ENCODE measurements around the gene MAST4. TPM values are rescaled to one million over a fixed set of nuclear protein-coding genes. Genes with fewer than 3 reads are reported as not detected.
"Not testable (repeated sequence)": the region's sequence is repeated elsewhere in the genome, so short reads cannot be mapped to it uniquely, and the experiment has no call there.

MAST4 gene
- total RNA-seq, 4 donors from 2014 or later = 16.2 to 32.8 (median 25.0) TPM

DNA sequence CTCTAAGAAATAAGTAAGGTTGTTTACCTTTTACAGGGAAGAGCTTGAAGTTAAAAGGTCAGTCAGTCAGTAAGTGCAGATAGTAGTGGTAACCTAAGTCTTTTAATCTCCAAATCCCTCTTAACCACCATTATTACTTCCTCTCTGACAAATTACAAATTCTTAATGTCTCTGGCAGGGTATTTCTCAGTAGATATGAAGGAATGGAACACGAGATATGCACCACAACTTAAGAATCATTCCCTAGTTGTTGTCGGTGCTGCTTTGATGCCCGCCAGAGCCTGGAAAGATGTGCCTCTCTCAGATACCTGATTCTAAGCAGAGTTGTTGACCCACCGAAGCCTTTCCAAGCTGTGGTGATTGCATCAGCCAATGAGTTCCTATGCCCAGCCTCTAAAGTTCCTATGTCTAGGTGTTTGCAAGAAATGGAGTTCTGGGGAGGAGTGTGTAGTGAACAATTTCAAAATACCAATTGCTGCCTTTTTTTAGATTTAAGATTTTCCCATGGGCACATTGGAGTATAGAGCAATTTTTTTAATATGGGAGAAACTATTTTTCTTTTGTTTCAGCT lies 521.9 kb downstream of the MAST4 start:
- WGBS, 2 donors (ENCODE audit: low coverage in 1 of 2) = 96% methylated on average over 4 of the region's 4 CpGs
- peaks cover 0 to 73% of the 10 kb centered on the region in 2 donors for H3K36me3 ChIP-seq
- TF ChIP-seq POLR2A (IDR thresholded peaks at IDR 0.05) (no peak), EP300 (IDR thresholded peaks at IDR 0.05) (no peak), POLR2AphosphoS5 (IDR thresholded peaks at IDR 0.05) (no peak)
- TF ChIP-seq, protein P1, sequence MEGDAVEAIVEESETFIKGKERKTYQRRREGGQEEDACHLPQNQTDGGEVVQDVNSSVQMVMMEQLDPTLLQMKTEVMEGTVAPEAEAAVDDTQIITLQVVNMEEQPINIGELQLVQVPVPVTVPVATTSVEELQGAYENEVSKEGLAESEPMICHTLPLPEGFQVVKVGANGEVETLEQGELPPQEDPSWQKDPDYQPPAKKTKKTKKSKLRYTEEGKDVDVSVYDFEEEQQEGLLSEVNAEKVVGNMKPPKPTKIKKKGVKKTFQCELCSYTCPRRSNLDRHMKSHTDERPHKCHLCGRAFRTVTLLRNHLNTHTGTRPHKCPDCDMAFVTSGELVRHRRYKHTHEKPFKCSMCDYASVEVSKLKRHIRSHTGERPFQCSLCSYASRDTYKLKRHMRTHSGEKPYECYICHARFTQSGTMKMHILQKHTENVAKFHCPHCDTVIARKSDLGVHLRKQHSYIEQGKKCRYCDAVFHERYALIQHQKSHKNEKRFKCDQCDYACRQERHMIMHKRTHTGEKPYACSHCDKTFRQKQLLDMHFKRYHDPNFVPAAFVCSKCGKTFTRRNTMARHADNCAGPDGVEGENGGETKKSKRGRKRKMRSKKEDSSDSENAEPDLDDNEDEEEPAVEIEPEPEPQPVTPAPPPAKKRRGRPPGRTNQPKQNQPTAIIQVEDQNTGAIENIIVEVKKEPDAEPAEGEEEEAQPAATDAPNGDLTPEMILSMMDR (IDR thresholded peaks at IDR 0.05) = no peak

DNA sequence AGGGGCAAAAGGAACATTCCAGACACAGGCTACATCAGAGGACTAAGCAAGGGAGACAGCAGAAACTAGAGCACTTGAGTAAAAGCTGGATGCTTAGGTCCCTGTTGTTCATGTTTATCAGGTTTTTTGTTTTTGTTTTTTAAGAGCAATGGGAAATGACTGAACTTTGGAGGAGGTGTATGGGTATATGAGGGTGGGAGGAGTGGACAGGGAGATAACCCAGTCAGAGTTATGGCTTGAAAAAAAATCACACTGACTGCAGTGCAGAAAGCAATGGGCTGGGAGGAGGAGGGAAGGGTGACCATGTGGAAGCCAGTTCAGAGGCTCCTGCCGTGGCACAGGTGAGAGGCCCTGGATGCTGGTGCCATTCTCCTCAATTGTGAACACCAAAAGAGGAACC lies 522.8 kb downstream of the MAST4 start:
- Histone ChIP-seq H3K27ac (no peak overlapping the region), H3K4me3 (no peak overlapping the region), H3K27me3 (no peaks in the 10 kb centered on the region), H3K9me3 (no peaks in the 10 kb centered on the region), H3K36me3 (peaks cover 0 to 78% of the 10 kb centered on the region in 2 donors), H3K4me1 (no peaks in the 10 kb centered on the region)
- TF ChIP-seq, protein P1 (IDR thresholded peaks at IDR 0.05) = no peak
- no peak for TF ChIP-seq POLR2A (IDR thresholded peaks at IDR 0.05)
- TF ChIP-seq POLR2AphosphoS5 (IDR thresholded peaks at IDR 0.05) = no peak
- TF ChIP-seq EP300 (IDR thresholded peaks at IDR 0.05) = no peak
- 100% methylated on average over 1 of the region's 1 CpG; no CpG with 5 or more reads in 1 of the 2 donors for WGBS, 2 donors (ENCODE audit: low coverage in 1 of 2)
- ATAC-seq = no peak

More for the DNA sequence above, 521.9 kb downstream of the MAST4 start:
- Histone ChIP-seq H3K4me3 (no peak overlapping the region), H3K4me1 (no peaks in the 10 kb centered on the region), H3K27me3 (no peaks in the 10 kb centered on the region), H3K9me3 (no peaks in the 10 kb centered on the region), H3K27ac (no peak overlapping the region)
- ATAC-seq = no peak

DNA sequence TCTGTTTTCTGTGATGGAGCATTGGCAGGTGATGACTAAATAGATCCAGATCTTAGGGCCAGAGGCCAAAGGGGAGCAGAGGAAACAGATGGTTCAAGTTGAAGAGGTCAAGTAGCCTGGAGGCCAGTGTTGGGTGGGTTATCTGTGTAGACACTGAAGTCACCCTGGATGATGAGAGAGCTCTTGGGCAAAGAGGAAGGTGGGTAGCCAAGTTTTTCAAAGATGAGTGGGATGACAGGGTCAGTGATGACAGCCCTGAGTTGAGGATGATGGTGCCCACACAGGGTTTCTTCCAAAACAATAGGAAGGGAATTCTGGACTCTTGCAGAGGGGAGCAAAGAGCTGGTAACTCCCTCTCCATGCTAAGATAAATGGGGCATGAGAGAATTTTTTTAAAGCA lies 523.8 kb downstream of the MAST4 start:
- H3K27me3 ChIP-seq = no peaks in the 10 kb centered on the region
- H3K9me3 ChIP-seq = no peaks in the 10 kb centered on the region
- no peak overlapping the region for H3K4me3 ChIP-seq
- H3K4me1 ChIP-seq = no peaks in the 10 kb centered on the region
- no peak for ATAC-seq
- H3K27ac ChIP-seq = no peak overlapping the region
- H3K36me3 ChIP-seq = peaks cover 0 to 78% of the 10 kb centered on the region in 2 donors
- TF ChIP-seq EP300 (IDR thresholded peaks at IDR 0.05) (no peak), POLR2AphosphoS5 (IDR thresholded peaks at IDR 0.05) (no peak), POLR2A (IDR thresholded peaks at IDR 0.05) (no peak)
- TF ChIP-seq, protein P1 (IDR thresholded peaks at IDR 0.05) = no peak

DNA sequence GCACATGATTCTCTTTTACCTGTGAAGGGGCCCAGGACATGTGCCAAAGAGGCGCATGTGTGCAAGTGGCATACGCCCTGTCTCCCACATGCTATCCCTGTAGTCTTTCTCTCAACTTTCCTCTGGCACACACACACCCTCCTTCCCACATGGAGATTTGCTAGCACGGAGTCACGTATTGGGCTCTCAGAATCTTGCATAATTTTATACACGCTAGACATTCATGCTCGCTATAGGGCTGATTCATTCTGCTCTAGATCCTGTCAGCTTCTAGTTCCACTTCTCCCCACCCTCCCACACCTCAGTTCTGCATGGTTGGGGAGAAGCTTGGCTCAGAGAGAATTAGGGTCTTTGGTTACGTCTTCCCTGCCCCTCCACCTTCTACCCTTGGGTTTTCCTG lies 527.6 kb downstream of the MAST4 start:
- H3K9me3 ChIP-seq = peaks cover 0 to 5% (median 0%) of the 10 kb centered on the region in 3 donors
- TF ChIP-seq POLR2A (IDR thresholded peaks at IDR 0.05) (no peak), POLR2AphosphoS5 (IDR thresholded peaks at IDR 0.05) (no peak), EP300 (IDR thresholded peaks at IDR 0.05) (no peak)
- TF ChIP-seq, protein P1 (IDR thresholded peaks at IDR 0.05) = no peak
- WGBS, 2 donors (ENCODE audit: low coverage in 1 of 2) = 94 to 98% methylated on average over 7 of the region's 7 CpGs
- H3K36me3 ChIP-seq = peaks cover 0 to 66% of the 10 kb centered on the region in 2 donors
- no peaks in the 10 kb centered on the region for H3K27me3 ChIP-seq
- ATAC-seq = no peak
- H3K4me3 ChIP-seq = no peak overlapping the region
- H3K4me1 ChIP-seq = no peaks in the 10 kb centered on the region
- H3K27ac ChIP-seq = no peak overlapping the region

DNA sequence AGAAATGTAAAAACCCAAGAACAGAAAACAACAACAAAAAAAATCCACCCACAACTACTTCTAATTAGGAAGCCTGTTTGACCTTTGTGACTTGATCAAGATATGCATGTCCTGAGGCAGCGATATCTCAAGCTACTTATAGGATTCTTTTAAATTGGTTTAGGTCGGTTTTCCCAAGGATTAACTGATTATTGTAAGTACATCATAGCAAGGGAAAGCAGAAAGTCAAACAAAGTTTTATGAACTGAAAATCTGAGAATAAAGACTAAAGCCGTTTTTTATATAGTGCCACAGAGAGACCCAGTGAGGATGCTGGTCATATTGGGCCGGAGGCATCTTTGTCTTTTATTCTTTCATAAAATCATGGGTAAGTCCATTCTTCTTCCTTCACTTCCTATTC lies 528.4 kb downstream of the MAST4 start:
- TF ChIP-seq POLR2A (IDR thresholded peaks at IDR 0.05) (no peak), POLR2AphosphoS5 (IDR thresholded peaks at IDR 0.05) (no peak), EP300 (IDR thresholded peaks at IDR 0.05) (no peak)
- TF ChIP-seq, protein P1 (IDR thresholded peaks at IDR 0.05) = no peak
- peaks cover 0 to 60% of the 10 kb centered on the region in 2 donors for H3K36me3 ChIP-seq

DNA sequence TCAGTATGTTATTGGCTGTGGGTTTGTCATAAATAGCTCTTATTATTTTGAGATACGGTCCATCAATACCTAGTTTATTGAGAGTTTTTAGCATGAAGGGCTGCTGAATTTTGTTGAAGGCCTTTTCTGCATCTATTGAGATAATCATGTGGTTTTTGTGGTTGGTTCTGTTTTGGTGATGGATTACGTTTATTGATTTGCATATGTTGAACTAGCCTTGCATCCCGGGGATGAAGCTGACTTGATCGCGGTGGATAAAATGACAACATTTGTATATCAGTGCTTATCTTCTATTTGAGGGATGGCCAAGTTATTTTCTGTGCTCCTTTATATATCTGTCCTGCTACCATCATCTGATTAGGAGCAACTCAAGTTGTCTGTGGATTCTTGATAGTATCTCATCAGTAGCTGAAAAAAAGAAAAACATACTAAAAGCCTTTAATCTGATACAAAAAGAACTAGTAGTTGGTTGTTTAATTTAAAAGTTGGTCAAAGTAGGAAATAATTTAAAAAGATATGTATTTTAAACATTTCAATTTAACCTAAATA lies 531.2 kb downstream of the MAST4 start:
- H3K27me3 ChIP-seq, H3K4me1 ChIP-seq, H3K27ac ChIP-seq, H3K9me3 ChIP-seq, ATAC-seq, H3K4me3 ChIP-seq: not testable (repeated sequence)
- H3K36me3 ChIP-seq = peaks cover 0 to 62% of the 10 kb centered on the region in 2 donors
- WGBS, 2 donors (ENCODE audit: low coverage in 1 of 2) = 87 to 89% methylated on average over 5 of the region's 5 CpGs

More for the DNA sequence above, 528.4 kb downstream of the MAST4 start:
- H3K9me3 ChIP-seq = peaks cover 0 to 5% (median 0%) of the 10 kb centered on the region in 3 donors
- no peak overlapping the region for H3K27ac ChIP-seq
- ATAC-seq = no peak
- no peak overlapping the region for H3K4me3 ChIP-seq
- no peaks in the 10 kb centered on the region for H3K4me1 ChIP-seq
- no peaks in the 10 kb centered on the region for H3K27me3 ChIP-seq
- WGBS, 2 donors (ENCODE audit: low coverage in 1 of 2) = 83 to 92% methylated on average over 4 of the region's 4 CpGs

Data from gastroesophageal sphincter (tissue), 4 donors.